ENCODE results near the gene CACNB1.

CACNB1 gene

DNA sequence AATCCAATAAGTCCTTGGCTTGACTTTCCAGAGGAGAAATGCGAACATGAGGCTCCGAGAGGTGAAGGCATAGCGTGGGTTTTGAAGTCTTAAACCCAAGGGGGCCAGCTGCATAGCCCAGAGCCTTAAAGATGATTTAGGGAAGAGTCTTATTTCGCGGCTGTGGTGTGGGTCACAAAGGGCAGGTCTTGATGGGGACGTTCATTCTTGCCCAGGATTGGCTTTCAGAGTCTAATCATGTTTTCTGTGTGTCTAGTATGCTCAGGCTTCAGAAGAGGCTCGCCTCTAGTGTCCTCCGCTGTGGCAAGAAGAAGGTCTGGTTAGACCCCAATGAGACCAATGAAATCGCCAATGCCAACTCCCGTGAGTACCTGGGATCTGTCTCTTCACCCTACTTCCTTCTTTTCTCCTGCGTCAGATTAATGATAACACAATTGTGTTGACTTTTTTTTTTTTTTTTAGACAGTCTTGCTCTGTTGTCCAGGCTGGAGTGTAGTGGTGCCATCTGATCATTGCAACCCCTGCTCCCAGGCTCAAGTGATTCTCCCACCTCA lies 3.6 kb upstream of the CACNB1 start:
- no peak for DNase-seq (ENCODE audit: low read depth)
- H3K4me3 ChIP-seq (ENCODE audit: control insufficient read depth, low read depth, low read length) = peak overlapping the region; percentile 99
- TF ChIP-seq, protein P1, sequence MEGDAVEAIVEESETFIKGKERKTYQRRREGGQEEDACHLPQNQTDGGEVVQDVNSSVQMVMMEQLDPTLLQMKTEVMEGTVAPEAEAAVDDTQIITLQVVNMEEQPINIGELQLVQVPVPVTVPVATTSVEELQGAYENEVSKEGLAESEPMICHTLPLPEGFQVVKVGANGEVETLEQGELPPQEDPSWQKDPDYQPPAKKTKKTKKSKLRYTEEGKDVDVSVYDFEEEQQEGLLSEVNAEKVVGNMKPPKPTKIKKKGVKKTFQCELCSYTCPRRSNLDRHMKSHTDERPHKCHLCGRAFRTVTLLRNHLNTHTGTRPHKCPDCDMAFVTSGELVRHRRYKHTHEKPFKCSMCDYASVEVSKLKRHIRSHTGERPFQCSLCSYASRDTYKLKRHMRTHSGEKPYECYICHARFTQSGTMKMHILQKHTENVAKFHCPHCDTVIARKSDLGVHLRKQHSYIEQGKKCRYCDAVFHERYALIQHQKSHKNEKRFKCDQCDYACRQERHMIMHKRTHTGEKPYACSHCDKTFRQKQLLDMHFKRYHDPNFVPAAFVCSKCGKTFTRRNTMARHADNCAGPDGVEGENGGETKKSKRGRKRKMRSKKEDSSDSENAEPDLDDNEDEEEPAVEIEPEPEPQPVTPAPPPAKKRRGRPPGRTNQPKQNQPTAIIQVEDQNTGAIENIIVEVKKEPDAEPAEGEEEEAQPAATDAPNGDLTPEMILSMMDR (conservative IDR thresholded peaks at IDR 0.05; ENCODE audit: control insufficient read depth, insufficient read depth, low read depth, low read length) = no peak

DNA sequence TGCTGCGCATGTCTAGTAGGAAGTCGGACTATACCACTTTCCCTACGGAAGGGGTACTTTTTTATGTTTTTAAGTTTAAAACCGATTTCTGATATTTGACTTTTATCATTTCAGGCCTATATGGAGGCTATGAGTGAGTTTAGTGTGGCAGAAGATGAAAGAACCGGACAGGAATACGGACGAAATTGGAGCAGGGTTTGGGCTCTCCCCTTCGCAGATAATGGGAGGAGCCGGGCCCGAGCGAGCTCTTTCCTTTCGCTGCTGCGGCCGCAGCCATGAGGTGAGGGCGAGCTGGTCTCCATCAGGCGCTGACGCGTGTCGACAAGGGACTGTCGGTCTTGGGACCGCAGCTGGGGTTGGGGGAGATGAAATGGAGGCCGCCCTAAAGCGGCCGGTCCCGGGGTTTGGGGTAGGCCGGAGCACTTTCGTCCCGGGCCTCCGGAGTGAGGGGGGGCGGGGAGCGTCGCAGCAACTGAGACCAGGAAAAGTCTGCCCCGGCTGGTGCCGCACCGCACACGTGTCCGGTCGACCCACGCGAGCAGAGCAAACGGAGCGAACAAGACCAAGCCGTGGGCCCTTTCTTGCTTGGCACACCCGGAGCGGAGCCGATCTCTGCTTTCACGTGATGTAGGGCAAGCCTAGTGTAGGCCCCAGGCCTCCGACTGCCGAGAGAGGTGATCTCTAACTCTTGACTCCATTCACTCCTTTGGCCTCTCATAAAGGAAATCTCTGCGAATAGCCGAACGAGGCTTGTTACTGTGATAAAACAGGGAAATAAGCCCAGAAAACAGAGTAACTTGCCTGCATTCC lies 2.8 kb upstream of the CACNB1 start, which contains the start of gene RPL19:
TSS of gene RPL19 (plus strand) at position 214 of the 810 bp plus-strand sequence. CDS start at position 276, 62 bp downstream.
- DNase-seq (ENCODE audit: low read depth) = peak; percentile 32
- TF ChIP-seq, protein P1 (conservative IDR thresholded peaks at IDR 0.05; ENCODE audit: control insufficient read depth, insufficient read depth, low read depth, low read length) = no peak
- peak within 1 kb of the TSS; percentile 99 for H3K4me3 ChIP-seq (ENCODE audit: control insufficient read depth, low read depth, low read length)

DNA sequence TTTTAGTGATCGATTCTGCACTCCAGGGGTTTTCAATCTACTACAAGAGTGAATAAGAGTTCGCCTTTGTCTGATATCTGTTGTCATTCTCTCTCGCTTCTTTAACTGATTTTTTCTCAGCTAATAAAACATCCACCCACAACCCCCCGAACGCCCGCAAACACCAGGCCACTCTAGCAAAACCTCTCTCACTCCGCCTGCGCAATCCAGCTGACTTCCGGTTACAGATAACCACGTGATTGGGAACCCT lies 2.3 kb upstream of the CACNB1 start:
- peak overlapping the region; percentile 99 for H3K4me3 ChIP-seq (ENCODE audit: control insufficient read depth, low read depth, low read length)
- TF ChIP-seq, protein P1 (conservative IDR thresholded peaks at IDR 0.05; ENCODE audit: control insufficient read depth, insufficient read depth, low read depth, low read length) = no peak
- DNase-seq (ENCODE audit: low read depth) = peak; percentile 96

DNA sequence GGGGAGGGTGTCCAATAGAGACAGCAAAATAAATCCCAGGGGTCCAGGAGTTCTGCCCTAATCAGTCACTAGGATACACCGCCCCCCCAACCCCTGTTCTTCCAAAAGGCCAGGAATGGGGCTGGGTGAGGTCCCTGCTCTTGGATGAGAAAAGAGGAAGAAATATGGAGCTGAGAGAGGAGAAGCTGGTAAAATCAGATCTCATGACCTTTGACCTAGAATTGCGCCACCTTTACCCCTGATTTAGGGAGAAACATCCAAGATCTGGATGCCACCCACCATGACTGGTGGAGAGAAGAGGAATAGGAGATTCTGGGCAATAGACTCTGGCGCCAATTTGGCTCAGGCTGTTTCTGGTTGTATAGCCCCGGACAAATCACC lies 707 bp upstream of the CACNB1 start:
- TF ChIP-seq, protein P1 (conservative IDR thresholded peaks at IDR 0.05; ENCODE audit: control insufficient read depth, insufficient read depth, low read depth, low read length) = no peak
- no peak for DNase-seq (ENCODE audit: low read depth)
- peak overlapping the region; percentile 73 for H3K4me3 ChIP-seq (ENCODE audit: control insufficient read depth, low read depth, low read length)

DNA sequence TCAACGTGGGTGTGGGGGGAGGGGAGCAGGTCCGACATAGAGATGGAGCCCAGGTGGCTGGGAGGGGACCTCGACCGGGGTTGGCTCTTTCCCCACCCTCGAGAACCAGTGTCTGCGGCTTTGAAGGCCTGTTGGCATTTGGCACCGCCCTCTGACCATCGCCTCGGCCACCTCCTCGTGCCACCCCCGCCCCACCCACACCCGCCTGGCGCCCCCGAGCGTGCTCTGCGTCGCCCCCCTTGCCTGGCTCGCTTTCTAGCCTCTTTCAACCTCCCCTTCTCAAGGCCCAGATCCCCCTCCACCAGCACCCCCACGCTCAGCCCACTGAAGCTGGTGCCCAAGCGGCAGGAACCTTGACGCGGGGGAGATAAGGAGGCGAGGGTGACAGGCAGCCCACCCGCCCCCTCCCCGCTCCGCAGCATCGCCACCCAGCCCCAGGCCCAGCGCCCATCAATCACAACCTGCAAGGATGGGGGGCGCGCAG lies 619 bp downstream of the CACNB1 start:
- peak overlapping the region; percentile 73 for H3K4me3 ChIP-seq (ENCODE audit: control insufficient read depth, low read depth, low read length)
- no peak for DNase-seq (ENCODE audit: low read depth)
- TF ChIP-seq, protein P1 (conservative IDR thresholded peaks at IDR 0.05; ENCODE audit: control insufficient read depth, insufficient read depth, low read depth, low read length) = no peak

DNA sequence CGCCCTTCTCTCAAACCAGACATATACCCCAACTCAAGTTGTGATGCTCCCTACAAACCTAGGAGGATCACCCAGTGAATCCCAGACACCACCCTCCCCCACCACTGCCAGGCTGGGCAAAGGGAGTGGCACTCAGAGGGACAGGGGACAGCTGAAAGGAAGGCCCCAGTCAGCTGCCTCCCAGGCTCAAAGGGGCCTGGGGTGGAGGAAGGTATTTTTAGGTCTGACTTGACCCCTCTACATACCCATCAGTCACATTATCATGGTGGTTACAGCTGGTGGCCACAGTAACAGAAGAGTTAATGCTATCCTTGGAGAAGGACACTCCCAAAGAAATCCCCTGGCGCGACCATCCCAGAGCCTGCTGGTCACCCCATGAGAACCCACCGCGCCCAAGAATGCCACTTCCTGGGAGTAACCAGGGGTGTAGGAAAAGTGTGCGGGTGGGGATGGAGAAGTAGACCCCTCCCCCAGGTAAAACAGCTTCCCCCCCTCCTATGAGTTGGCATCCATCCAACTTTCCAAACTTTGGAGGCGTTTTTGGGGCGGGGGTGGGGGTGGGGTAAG lies 1.1 kb downstream of the CACNB1 start:
- TF ChIP-seq, protein P1 (conservative IDR thresholded peaks at IDR 0.05; ENCODE audit: control insufficient read depth, insufficient read depth, low read depth, low read length) = no peak
- peak overlapping the region; percentile 73 for H3K4me3 ChIP-seq (ENCODE audit: control insufficient read depth, low read depth, low read length)
- DNase-seq (ENCODE audit: low read depth) = no peak

Data from fibroblast of mammary gland (primary cell).